GM21576 (cell line): ENCODE results near the gene ALG1.
"Not testable (repeated sequence)": the region's sequence is repeated elsewhere in the genome, so short reads cannot be mapped to it uniquely, and the experiment has no call there.

ENCODE experiments used
- ATAC-seq: cut with Tn5 transposase; IDR thresholded peaks from one replicate; pipeline ENCODE4 v1.9.1; 2021; ENCODE audit warnings: mild to moderate bottlenecking, moderate library complexity; ENCODE audit not compliant: unreplicated experiment

Gene ALG1

GRCh38 chr16:5072334-5073278 is 963 bp downstream of the ALG1 start:
- no peak for ATAC-seq

- no peak for ATAC-seq
Observed at GRCh38 chr16:5073279-5073629, 1.6 kb downstream of the ALG1 start.

- not testable (repeated sequence) for ATAC-seq
Observed at GRCh38 chr16:5073771-5074170, 2.1 kb downstream of the ALG1 start.

- ATAC-seq = no peak
Observed at GRCh38 chr16:5075637-5076036, 4.0 kb downstream of the ALG1 start.

GRCh38 chr16:5077304-5077703 is 5.7 kb downstream of the ALG1 start:
- ATAC-seq = no peak

- no peak for ATAC-seq
Observed at GRCh38 chr16:5078626-5079025, 7.0 kb downstream of the ALG1 start.

GRCh38 chr16:5080461-5080860 is 8.8 kb downstream of the ALG1 start:
- not testable (repeated sequence) for ATAC-seq

GRCh38 chr16:5080996-5081395 is 9.4 kb downstream of the ALG1 start:
- ATAC-seq = not testable (repeated sequence)

- ATAC-seq = not testable (repeated sequence)
Observed at GRCh38 chr16:5083646-5084045, 12.0 kb downstream of the ALG1 start.

- ATAC-seq = not testable (repeated sequence)
Observed at GRCh38 chr16:5084099-5084731, 12.6 kb downstream of the ALG1 start.

GRCh38 chr16:5084802-5085201 is 13.2 kb downstream of the ALG1 start:
- not testable (repeated sequence) for ATAC-seq

GRCh38 chr16:5085716-5086115 is 14.1 kb downstream of the ALG1 start:
- ATAC-seq = not testable (repeated sequence)

- ATAC-seq = not testable (repeated sequence)
Observed at GRCh38 chr16:5088086-5088790, 16.6 kb downstream of the ALG1 start.

- not testable (repeated sequence) for ATAC-seq
Observed at GRCh38 chr16:5088936-5089335, 17.3 kb downstream of the ALG1 start.

GRCh38 chr16:5089911-5090555 is 18.4 kb downstream of the ALG1 start:
- not testable (repeated sequence) for ATAC-seq

GRCh38 chr16:5090592-5090991 is 18.9 kb downstream of the ALG1 start:
- ATAC-seq = not testable (repeated sequence)

GRCh38 chr16:5093081-5093480 is 21.4 kb downstream of the ALG1 start:
- ATAC-seq = not testable (repeated sequence)

- ATAC-seq = not testable (repeated sequence)
Observed at GRCh38 chr16:5093746-5094145, 22.1 kb downstream of the ALG1 start.

- not testable (repeated sequence) for ATAC-seq
Observed at GRCh38 chr16:5095145-5095830, 23.6 kb downstream of the ALG1 start.

- not testable (repeated sequence) for ATAC-seq
Observed at GRCh38 chr16:5096437-5097060, 24.9 kb downstream of the ALG1 start.
